ENCODE results near the gene CFAP47.

DNA sequence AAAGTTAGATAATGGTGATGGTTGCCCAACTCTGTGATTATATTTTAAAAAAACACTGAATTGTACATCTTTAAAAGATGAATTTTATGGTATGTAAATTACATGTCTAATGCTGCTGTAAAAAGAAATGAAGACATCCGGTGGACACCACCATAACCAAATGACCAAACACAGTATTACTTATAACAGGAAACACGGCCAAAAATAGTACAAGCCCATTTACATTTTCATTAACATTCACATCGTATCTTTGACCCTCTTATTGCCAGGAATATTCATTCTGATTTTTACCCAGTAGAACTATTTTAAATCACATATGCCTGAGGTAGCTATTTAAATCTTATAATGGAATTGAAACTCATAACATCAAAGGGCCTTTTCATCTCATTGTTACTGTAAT, 143.2 kb downstream of the CFAP47 start:
- TF ChIP-seq POLR2A (IDR thresholded peaks at IDR 0.05): no peak
- TF ChIP-seq, protein P1, sequence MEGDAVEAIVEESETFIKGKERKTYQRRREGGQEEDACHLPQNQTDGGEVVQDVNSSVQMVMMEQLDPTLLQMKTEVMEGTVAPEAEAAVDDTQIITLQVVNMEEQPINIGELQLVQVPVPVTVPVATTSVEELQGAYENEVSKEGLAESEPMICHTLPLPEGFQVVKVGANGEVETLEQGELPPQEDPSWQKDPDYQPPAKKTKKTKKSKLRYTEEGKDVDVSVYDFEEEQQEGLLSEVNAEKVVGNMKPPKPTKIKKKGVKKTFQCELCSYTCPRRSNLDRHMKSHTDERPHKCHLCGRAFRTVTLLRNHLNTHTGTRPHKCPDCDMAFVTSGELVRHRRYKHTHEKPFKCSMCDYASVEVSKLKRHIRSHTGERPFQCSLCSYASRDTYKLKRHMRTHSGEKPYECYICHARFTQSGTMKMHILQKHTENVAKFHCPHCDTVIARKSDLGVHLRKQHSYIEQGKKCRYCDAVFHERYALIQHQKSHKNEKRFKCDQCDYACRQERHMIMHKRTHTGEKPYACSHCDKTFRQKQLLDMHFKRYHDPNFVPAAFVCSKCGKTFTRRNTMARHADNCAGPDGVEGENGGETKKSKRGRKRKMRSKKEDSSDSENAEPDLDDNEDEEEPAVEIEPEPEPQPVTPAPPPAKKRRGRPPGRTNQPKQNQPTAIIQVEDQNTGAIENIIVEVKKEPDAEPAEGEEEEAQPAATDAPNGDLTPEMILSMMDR (IDR thresholded peaks at IDR 0.05): no peak

Data from thyroid gland (tissue), 4 donors.